GM21528 (cell line): ENCODE data around the gene IPO4.
"Not testable (repeated sequence)": the region's sequence is repeated elsewhere in the genome, so short reads cannot be mapped to it uniquely, and the experiment has no call there.

ENCODE experiments used
- ATAC-seq: cut with Tn5 transposase; IDR thresholded peaks from one replicate; pipeline ENCODE4 v1.9.1; 2021; ENCODE audit warnings: mild to moderate bottlenecking, moderate library complexity; ENCODE audit not compliant: unreplicated experiment, low FRiP score

IPO4 gene

GRCh38 chr14:24219080-24219479, 30.5 kb upstream of the IPO4 start:
- no peak for ATAC-seq

- ATAC-seq = not testable (repeated sequence)
Measured at GRCh38 chr14:24216876-24217275, 28.3 kb upstream of the IPO4 start.

GRCh38 chr14:24216345-24216699, 27.7 kb upstream of the IPO4 start:
- no peak for ATAC-seq

GRCh38 chr14:24215495-24216344, 27.1 kb upstream of the IPO4 start, which contains the start of gene MDP1:
MDP1 (minus strand) TSS chr14:24216066; CDS start chr14:24215955, 111 bp downstream.
- ATAC-seq = peak; percentile 62

- ATAC-seq = no peak
Measured at GRCh38 chr14:24213866-24214662, 25.4 kb upstream of the IPO4 start.

- ATAC-seq = peak; percentile 78
Measured at GRCh38 chr14:24212924-24213865, 24.6 kb upstream of the IPO4 start, which contains the start of gene CHMP4A. CHMP4A (minus strand) TSS chr14:24213488; CDS start chr14:24213439, 49 bp downstream.

- no peak for ATAC-seq
Measured at GRCh38 chr14:24211311-24211710, 22.7 kb upstream of the IPO4 start.

GRCh38 chr14:24207625-24208024, 19.0 kb upstream of the IPO4 start:
- ATAC-seq = no peak

GRCh38 chr14:24207104-24207551, 18.5 kb upstream of the IPO4 start:
- no peak for ATAC-seq

GRCh38 chr14:24206260-24207103, 17.9 kb upstream of the IPO4 start:
- no peak for ATAC-seq

GRCh38 chr14:24204163-24205146, 15.8 kb upstream of the IPO4 start:
- ATAC-seq = no peak

- not testable (repeated sequence) for ATAC-seq
Measured at GRCh38 chr14:24203249-24203886, 14.8 kb upstream of the IPO4 start.

- not testable (repeated sequence) for ATAC-seq
Measured at GRCh38 chr14:24202538-24202937, 13.9 kb upstream of the IPO4 start.

- ATAC-seq = no peak
Measured at GRCh38 chr14:24198814-24199524, 10.4 kb upstream of the IPO4 start.

- ATAC-seq = no peak
Measured at GRCh38 chr14:24197056-24197450, 8.4 kb upstream of the IPO4 start.

GRCh38 chr14:24196071-24197055, 7.7 kb upstream of the IPO4 start:
- ATAC-seq = peak; percentile 35
